IMR-90 (cell line): Measurements from ENCODE around the gene FBXW12. TPM values are rescaled to one million over a fixed set of nuclear protein-coding genes. Genes with fewer than 3 reads are reported as not detected.
A peak's percentile ranks its signal among the peaks of the same experiment; 100 is the strongest.

Experiments
- ATAC-seq: fragments of 200-7000 bp; cut with Tn5 transposase; 2 replicates; pipeline ENCODE4 v1.9.1; 2020; ENCODE audit warnings: low read depth, mild to moderate bottlenecking, moderate library complexity
- BruUV-seq: library from RNA; stranded (reverse); fragments of 400-500 nt; replicated peaks from 2 replicates; lab custom pipeline; 2021; lab: Mats Ljungman, UMichigan
- CTCF ChIA-PET: fragments of 300-600 bp; formaldehyde crosslinking; extraction: SDS; loops from one replicate; lab custom pipeline; 2021; ENCODE audit warnings: antibody characterized with exemption; lab: Yijun Ruan, JAX
- POLR2A ChIA-PET: fragments of 300-600 bp; sonication (Branson Sonifier 250); formaldehyde crosslinking; loops from one replicate; lab custom pipeline; 2022; ENCODE audit warnings: antibody characterized with exemption; ENCODE audit not compliant: unreplicated experiment; lab: Charles Lee
- DNase-seq: peaks from one replicate; pipeline ENCODE4 v3.0.0; 2013
- H2AFZ ChIP-seq: replicated peaks from 2 replicates; pipeline ENCODE3; 2013; ENCODE audit warnings: low read length, mild to moderate bottlenecking; ENCODE audit not compliant: poor library complexity
- H2AK5ac ChIP-seq: 2 replicates; pipeline ENCODE4 v1.6.1; 2013; ENCODE audit warnings: low read depth, low read length, inconsistent platforms
- H2AK9ac ChIP-seq: replicated peaks from 2 replicates; pipeline ENCODE3; 2013; ENCODE audit warnings: mild to moderate bottlenecking, low read depth, low read length, moderate library complexity; ENCODE audit not compliant: poor library complexity
- H2BK120ac ChIP-seq: 2 replicates; pipeline ENCODE4 v1.6.1; 2013; ENCODE audit warnings: low read depth, low read length, inconsistent platforms
- H2BK15ac ChIP-seq: 3 replicates; pipeline ENCODE4 v1.6.1; 2013; ENCODE audit warnings: low read depth, low read length, inconsistent platforms
- H2BK20ac ChIP-seq: 2 replicates; pipeline ENCODE4 v1.6.1; 2013; ENCODE audit warnings: low read depth, mild to moderate bottlenecking, inconsistent platforms, low read length, moderate library complexity
- H2BK5ac ChIP-seq: 2 replicates; pipeline ENCODE4 v1.6.1; 2013; ENCODE audit warnings: mild to moderate bottlenecking, low read depth, low read length, inconsistent platforms; ENCODE audit not compliant: poor library complexity, severe bottlenecking
- H3K14ac ChIP-seq: replicated peaks from 2 replicates; pipeline ENCODE4 v1.6.1; 2013; ENCODE audit warnings: low read depth, low read length, inconsistent platforms
- H3K18ac ChIP-seq: 2 replicates; pipeline ENCODE4 v1.6.1; 2013; ENCODE audit warnings: low read depth, low read length, control low read depth
- H3K23ac ChIP-seq: 2 replicates; pipeline ENCODE4 v1.6.1; 2013; ENCODE audit warnings: low read depth, low read length, inconsistent platforms
- H3K27ac ChIP-seq: 2 replicates; pipeline ENCODE4 v1.5.1; 2013; ENCODE audit warnings: mild to moderate bottlenecking, control low read depth, low read length; ENCODE audit not compliant: insufficient read depth
- H3K27me3 ChIP-seq: 2 replicates; pipeline ENCODE4 v1.6.1; 2013; ENCODE audit warnings: low read length; ENCODE audit not compliant: control insufficient read depth, insufficient read depth
- H3K36me3 ChIP-seq: 2 replicates; pipeline ENCODE4 v1.6.1; 2013; ENCODE audit warnings: low read length, mixed read lengths; ENCODE audit not compliant: control insufficient read depth, insufficient read depth
- H3K4ac ChIP-seq: 2 replicates; pipeline ENCODE4 v1.6.1; 2013; ENCODE audit warnings: low read depth, low read length, inconsistent platforms
- H3K4me1 ChIP-seq: 2 replicates; pipeline ENCODE4 v1.6.1; 2013; ENCODE audit warnings: low read length, mixed read lengths; ENCODE audit not compliant: control insufficient read depth, insufficient read depth
- H3K4me2 ChIP-seq: 2 replicates; pipeline ENCODE4 v1.6.1; 2013; ENCODE audit warnings: low read depth, mild to moderate bottlenecking, control low read depth, low read length, moderate library complexity
- H3K4me3 ChIP-seq: 2 replicates; pipeline ENCODE4 v1.5.1; 2013; ENCODE audit warnings: low read depth, mild to moderate bottlenecking, control low read depth, low read length, moderate library complexity; ENCODE audit not compliant: insufficient read depth
- H3K56ac ChIP-seq: 2 replicates; pipeline ENCODE4 v1.6.1; 2013; ENCODE audit warnings: low read length, inconsistent platforms; ENCODE audit not compliant: insufficient read depth; ENCODE audit errors: extremely low read depth
- H3K79me1 ChIP-seq, 2 experiments: 2 replicates each; pipeline ENCODE4 v1.6.1; 2013; ENCODE audit warnings: low read length in 2 of 2, inconsistent platforms in 1 of 2, low read depth in 1 of 2
- H3K9ac ChIP-seq: 2 replicates; pipeline ENCODE4 v1.6.1; 2013; ENCODE audit warnings: low read depth, low read length, control low read depth
- H3K9me1 ChIP-seq: 2 replicates; pipeline ENCODE4 v1.6.1; 2013; ENCODE audit warnings: low read length, inconsistent platforms; ENCODE audit not compliant: insufficient read depth
- H3K9me3 ChIP-seq: 2 replicates; pipeline ENCODE4 v1.6.1; 2013; ENCODE audit warnings: low read length; ENCODE audit not compliant: control insufficient read depth, insufficient read depth
- H4K20me1 ChIP-seq: 2 replicates; pipeline ENCODE4 v1.6.1; 2013; ENCODE audit warnings: low read length, inconsistent platforms; ENCODE audit not compliant: insufficient read depth
- H4K5ac ChIP-seq: 2 replicates; pipeline ENCODE4 v1.6.1; 2013; ENCODE audit warnings: mild to moderate bottlenecking, low read depth, low read length, control low read depth
- H4K8ac ChIP-seq, 2 experiments: 2 replicates each; pipeline ENCODE4 v1.6.1; 2013; ENCODE audit warnings: low read depth in 2 of 2, low read length in 2 of 2, control low read depth in 1 of 2, inconsistent platforms in 1 of 2
- H4K91ac ChIP-seq: 2 replicates; pipeline ENCODE4 v1.6.1; 2013; ENCODE audit warnings: low read depth, low read length, inconsistent platforms; ENCODE audit not compliant: insufficient read depth
- FOS ChIP-seq: fragments of 150-350 bp; IDR thresholded peaks from 2 replicates; pipeline ENCODE4 v1.6.1; 2016; ENCODE audit warnings: low read depth, low read length
- MAZ ChIP-seq: IDR thresholded peaks from 2 replicates; pipeline ENCODE4 v1.6.1; 2012; ENCODE audit warnings: low read depth, mild to moderate bottlenecking, low read length, improper control_type of control experiment, moderate library complexity, borderline replicate concordance
- NFE2L2 ChIP-seq: fragments of 150-350 bp; IDR thresholded peaks from 2 replicates; pipeline ENCODE4 v1.6.1; 2016; ENCODE audit warnings: low read depth, mild to moderate bottlenecking, low read length
- POLR2A ChIP-seq: IDR thresholded peaks from 2 replicates; pipeline ENCODE4 v1.6.1; 2012; ENCODE audit warnings: mild to moderate bottlenecking, low read depth, low read length
- SMC3 ChIP-seq: fragments of 150-350 bp; IDR thresholded peaks from 2 replicates; pipeline ENCODE4 v1.6.1; 2016; ENCODE audit warnings: low read depth, mild to moderate bottlenecking, antibody characterized with exemption, low read length, moderate library complexity
- USF2 ChIP-seq: fragments of 150-350 bp; IDR thresholded peaks from 2 replicates; pipeline ENCODE4 v1.6.1; 2017; ENCODE audit warnings: mild to moderate bottlenecking, antibody characterized with exemption, low read length, low read depth
- WGBS, 2 experiments: methylation state at CpG; one replicate each; pipeline versions ENCODE4 v1.1.5 to v1.1.7; 2013; ENCODE audit warnings: missing lambda C conversion rate in 2 of 2; ENCODE audit not compliant: insufficient read length in 1 of 2; ENCODE audit errors: extremely low coverage in 2 of 2; 5-methylcytosine and 5-hydroxymethylcytosine counted together
- dilution Hi-C: fragments of 300-500 bp; cut with HindIII; formaldehyde crosslinking; loops from one replicate; pipeline ENCODE4 v1.14.3; 2018; ENCODE audit warnings: low sequenced_read_pairs; ENCODE audit not compliant: unreplicated experiment
- in situ Hi-C: fragments of 300-500 bp; cut with MboI; formaldehyde crosslinking; loops from 3 replicates; pipeline ENCODE4 v1.14.3; 2019; ENCODE audit warnings: low sequenced_read_pairs, inconsistent platforms, mixed read lengths
- intact Hi-C: fragments of 100-400 bp; cut with micrococcal nuclease; formaldehyde crosslinking; loops from 2 replicates; pipeline ENCODE4 v1.10.0; 2022
- polyA plus RNA-seq, 3 experiments: library from polyadenylated mRNA; depleted of rRNA; stranded (reverse); fragments of >200 nt; gene quantifications; 2 replicates each; pipeline ENCODE4 v1.2.3, GENCODE V29; 2012; ENCODE audit warnings: low replicate concordance in 1 of 3
- total RNA-seq: library from RNA; depleted of rRNA; stranded (reverse); fragments of >200 nt; gene quantifications from 2 replicates; pipeline ENCODE4 v1.2.3, GENCODE V29; 2012

The FBXW12 gene
- total and polyA plus RNA-seq, 2 of the 4 experiments (the other 2 are of a cell fraction), result not detected

- Histone ChIP-seq H2AK5ac (peak overlapping the region; percentile 64; the same call in 1 of the 2 replicates), H4K5ac (no peak overlapping the region), H3K27ac (peak overlapping the region; percentile 14; the same call in 1 of the 2 replicates), H4K8ac (peak overlapping the region in 1 of 2 experiments; percentile 80; a peak in 2 of 4 replicates), H3K27me3 (no peaks in the 10 kb centered on the region), H2BK120ac (no peak overlapping the region; the same call in 1 of the 2 replicates), H3K9me1 (peaks cover 16% of the 10 kb centered on the region), H3K4me3 (peak overlapping the region; percentile 50), H3K9ac (peak overlapping the region; percentile 43), H4K91ac (peak overlapping the region; percentile 28), H3K79me1 (peaks cover 21 to 52% of the 10 kb centered on the region in 2 experiments; a peak in 3 of 4 replicates), H3K9me3 (no peaks in the 10 kb centered on the region), H3K18ac (no peak overlapping the region; the same call in 1 of the 2 replicates), H3K4me1 (peaks cover 29% of the 10 kb centered on the region), H3K36me3 (peaks cover 17% of the 10 kb centered on the region), H2AK9ac (peak overlapping the region; percentile 90), H2BK5ac (peak overlapping the region; percentile 8), H2BK15ac (no peak overlapping the region), H3K4ac (peak overlapping the region; percentile 60), H2AFZ (peak overlapping the region; percentile 98), H4K20me1 (peaks cover 30% of the 10 kb centered on the region), H2BK20ac (no peak overlapping the region), H3K14ac (peak overlapping the region; percentile 60; the same call in 1 of the 2 replicates), H3K4me2 (peak overlapping the region; percentile 71), H3K23ac (peak overlapping the region; percentile 64; the same call in 1 of the 2 replicates), H3K56ac (no peak overlapping the region)
- DNase-seq (peak; percentile 18), ATAC-seq (peak; percentile 60)
- ChIA-PET POLR2A (no interaction called here), CTCF (interaction anchor here (1.2 kb wide), 1 partner anchor 28 kb away, joined by 3 read pairs; no protein-coding TSS in a partner anchor)
- intact Hi-C loops (no loop called here), dilution Hi-C loops (no loop called here), in situ Hi-C loops (no loop called here)
- WGBS, 2 experiments, result 1% methylated on average over 39 of the region's 60 CpGs; no CpG with 5 or more reads in 1 of the 2 experiments
- TF ChIP-seq FOS, result no peak
- TF ChIP-seq NFE2L2, result no peak
- no peak; the same call in 1 of the 2 replicates for TF ChIP-seq MAZ
- TF ChIP-seq POLR2A, result no peak
- no peak for TF ChIP-seq SMC3
- no peak for TF ChIP-seq USF2
- no TSS peak for BruUV-seq
Observed at GRCh38 chr3:48428572-48429316, 56.7 kb downstream of the FBXW12 start.
